ENCODE measurements around the gene SMIM8.
"Not testable (repeated sequence)": the region's sequence is repeated elsewhere in the genome, so short reads cannot be mapped to it uniquely, and the experiment has no call there.

SMIM8 gene

DNA sequence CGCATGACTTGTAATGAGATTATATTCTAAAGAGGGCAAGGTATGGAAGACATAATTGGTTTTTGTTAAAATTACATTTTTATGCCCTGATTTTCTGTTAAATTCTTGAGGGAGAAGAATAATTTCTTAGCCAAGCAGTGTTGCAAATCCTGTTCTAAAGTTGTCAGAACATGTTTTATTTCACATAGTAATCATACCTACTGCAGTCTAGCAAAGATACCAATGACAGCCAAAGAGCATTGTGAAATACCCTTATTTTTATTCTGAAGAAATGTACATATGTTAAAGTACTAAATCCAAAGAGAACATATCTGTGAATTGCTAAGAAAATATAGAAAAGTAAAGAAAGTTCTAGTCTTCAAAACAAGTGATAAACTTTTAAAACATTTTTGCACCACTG, 39.6 kb upstream of the SMIM8 start:
- no peak overlapping the region for H3K4me3 ChIP-seq (ENCODE audit: low read length)
- DNase-seq (ENCODE audit: low read depth): peak; percentile 63
- TF ChIP-seq, protein P1, sequence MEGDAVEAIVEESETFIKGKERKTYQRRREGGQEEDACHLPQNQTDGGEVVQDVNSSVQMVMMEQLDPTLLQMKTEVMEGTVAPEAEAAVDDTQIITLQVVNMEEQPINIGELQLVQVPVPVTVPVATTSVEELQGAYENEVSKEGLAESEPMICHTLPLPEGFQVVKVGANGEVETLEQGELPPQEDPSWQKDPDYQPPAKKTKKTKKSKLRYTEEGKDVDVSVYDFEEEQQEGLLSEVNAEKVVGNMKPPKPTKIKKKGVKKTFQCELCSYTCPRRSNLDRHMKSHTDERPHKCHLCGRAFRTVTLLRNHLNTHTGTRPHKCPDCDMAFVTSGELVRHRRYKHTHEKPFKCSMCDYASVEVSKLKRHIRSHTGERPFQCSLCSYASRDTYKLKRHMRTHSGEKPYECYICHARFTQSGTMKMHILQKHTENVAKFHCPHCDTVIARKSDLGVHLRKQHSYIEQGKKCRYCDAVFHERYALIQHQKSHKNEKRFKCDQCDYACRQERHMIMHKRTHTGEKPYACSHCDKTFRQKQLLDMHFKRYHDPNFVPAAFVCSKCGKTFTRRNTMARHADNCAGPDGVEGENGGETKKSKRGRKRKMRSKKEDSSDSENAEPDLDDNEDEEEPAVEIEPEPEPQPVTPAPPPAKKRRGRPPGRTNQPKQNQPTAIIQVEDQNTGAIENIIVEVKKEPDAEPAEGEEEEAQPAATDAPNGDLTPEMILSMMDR (IDR thresholded peaks at IDR 0.05; ENCODE audit: insufficient read depth, low read depth, low read length, missing control alignments): no peak

DNA sequence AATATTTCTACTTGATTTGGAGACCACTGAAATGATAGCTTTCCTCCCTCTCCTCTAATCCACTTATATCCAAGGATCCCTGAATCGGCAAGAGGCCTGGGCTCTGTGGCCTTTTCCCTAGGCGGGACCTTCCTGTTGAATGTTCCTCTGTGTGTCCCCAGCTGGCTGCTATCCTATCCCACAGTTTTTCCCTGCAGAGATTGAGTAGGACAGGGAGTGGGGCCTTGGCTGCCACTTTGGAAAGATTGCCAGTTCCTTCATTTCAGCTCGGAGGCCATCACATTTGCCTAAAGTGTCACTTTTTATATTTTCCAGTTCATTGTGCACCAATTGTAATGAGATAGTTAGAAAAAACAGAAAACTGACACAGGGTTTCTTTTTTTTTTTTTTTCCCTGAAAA, 38.9 kb upstream of the SMIM8 start:
- no peak for DNase-seq (ENCODE audit: low read depth)
- TF ChIP-seq, protein P1 (IDR thresholded peaks at IDR 0.05; ENCODE audit: insufficient read depth, low read depth, low read length, missing control alignments): no peak

DNA sequence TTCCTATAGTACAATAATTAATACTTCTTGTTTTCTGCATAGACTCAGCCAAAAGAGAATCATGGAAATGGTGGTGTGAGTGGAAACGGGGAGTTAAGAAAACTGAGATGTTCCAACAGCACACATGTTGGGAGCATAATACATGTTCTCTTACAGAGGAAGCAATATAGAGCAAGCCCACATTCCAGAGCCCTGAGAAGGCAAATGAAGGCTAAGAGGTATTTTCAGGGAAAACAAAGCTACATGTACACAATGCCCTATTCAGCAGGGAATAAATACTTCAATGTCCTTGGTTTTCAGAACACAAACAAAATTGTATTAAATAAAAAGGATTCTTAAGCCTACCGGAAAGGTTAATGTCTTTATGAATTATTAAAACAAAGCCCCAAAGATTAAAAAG, 35.1 kb upstream of the SMIM8 start:
- DNase-seq (ENCODE audit: low read depth): peak; percentile 73
- no peak overlapping the region for H3K4me3 ChIP-seq (ENCODE audit: low read length)
- TF ChIP-seq, protein P1 (IDR thresholded peaks at IDR 0.05; ENCODE audit: insufficient read depth, low read depth, low read length, missing control alignments): no peak

More for the DNA sequence above, 38.9 kb upstream of the SMIM8 start:
- no peak overlapping the region for H3K4me3 ChIP-seq (ENCODE audit: low read length)

DNA sequence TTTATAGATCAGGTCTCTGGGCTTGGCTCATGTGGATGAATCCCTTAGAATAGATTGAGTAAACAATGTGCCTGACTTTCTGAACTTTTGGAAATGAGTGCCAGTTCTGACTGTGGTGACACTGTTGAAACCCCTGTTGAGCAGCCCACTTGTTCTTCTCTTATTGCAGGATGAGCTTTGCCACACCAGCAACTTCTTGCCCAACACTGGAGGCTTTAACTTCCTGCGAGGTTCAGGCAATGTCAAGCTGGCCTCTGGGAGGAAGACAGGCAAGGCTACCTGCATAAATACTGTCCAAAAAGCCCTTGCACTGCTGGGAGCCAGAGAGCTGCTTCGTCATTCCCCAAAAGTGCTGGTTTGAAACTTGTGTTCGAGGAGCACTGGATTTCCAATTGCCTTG, 32.8 kb upstream of the SMIM8 start:
- H3K4me3 ChIP-seq (ENCODE audit: low read length): no peak overlapping the region
- DNase-seq (ENCODE audit: low read depth): no peak
- TF ChIP-seq, protein P1 (IDR thresholded peaks at IDR 0.05; ENCODE audit: insufficient read depth, low read depth, low read length, missing control alignments): no peak

DNA sequence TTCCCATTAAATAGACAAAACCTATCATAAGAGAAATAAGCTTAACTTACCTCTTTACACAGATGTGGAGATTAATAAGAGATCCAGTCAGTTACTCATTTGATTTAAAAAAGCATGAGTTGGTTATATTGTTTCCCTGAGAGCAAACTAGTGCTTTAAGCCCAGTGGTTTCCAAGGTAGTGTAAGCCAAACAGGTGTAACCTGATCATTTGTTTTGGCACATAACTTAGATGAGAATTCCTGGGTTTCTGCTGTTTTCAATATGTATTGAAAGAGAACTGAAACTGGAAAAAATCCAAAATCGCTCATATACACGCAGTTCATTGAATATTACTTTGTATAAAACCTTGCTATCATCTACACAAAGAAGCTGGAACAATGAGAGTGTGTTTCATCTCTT, 30.5 kb upstream of the SMIM8 start:
- DNase-seq (ENCODE audit: low read depth): peak; percentile 6
- H3K4me3 ChIP-seq (ENCODE audit: low read length): no peak overlapping the region
- TF ChIP-seq, protein P1 (IDR thresholded peaks at IDR 0.05; ENCODE audit: insufficient read depth, low read depth, low read length, missing control alignments): no peak

DNA sequence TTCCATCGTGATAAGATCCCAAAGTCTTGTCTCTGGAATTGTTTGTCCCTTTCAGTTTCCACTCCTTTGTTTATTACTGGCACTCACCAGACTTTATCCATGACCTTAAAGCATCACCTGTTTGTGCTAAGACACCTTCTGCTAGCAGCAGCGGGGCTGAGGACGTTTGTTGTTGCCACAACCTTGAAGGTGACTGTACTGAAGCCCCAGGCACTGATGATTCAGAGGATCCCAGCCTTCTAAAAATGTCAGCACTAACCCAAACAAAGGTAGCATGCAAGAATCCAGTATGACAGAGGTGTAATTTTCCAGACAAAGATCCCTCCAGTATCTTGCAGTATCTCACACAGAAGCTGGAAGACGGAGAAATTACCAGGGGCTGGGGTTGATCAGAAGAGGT, 28.9 kb upstream of the SMIM8 start:
- TF ChIP-seq, protein P1 (IDR thresholded peaks at IDR 0.05; ENCODE audit: insufficient read depth, low read depth, low read length, missing control alignments): no peak
- no peak overlapping the region for H3K4me3 ChIP-seq (ENCODE audit: low read length)
- DNase-seq (ENCODE audit: low read depth): peak; percentile 86

DNA sequence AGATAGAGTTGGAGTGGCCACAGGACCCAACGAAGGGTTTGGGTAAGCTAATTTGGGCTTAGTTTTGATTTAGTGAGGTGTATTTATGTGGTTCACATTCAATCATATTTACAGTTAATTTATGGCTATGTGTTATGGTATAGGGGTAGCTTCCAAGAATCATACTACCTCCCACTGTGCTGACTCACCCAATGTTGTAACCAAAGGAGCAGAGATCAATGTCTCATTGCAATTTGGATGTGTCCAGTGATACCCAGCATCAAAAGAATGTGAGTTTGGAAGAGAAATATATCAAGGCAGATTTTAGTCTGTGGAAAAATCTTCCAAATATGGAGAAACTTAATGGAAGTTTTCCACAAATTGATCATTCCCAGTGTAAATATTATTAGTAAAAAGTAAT, 25.3 kb upstream of the SMIM8 start:
- no peak overlapping the region for H3K4me3 ChIP-seq (ENCODE audit: low read length)
- DNase-seq (ENCODE audit: low read depth): peak; percentile 10
- TF ChIP-seq, protein P1 (IDR thresholded peaks at IDR 0.05; ENCODE audit: insufficient read depth, low read depth, low read length, missing control alignments): no peak

DNA sequence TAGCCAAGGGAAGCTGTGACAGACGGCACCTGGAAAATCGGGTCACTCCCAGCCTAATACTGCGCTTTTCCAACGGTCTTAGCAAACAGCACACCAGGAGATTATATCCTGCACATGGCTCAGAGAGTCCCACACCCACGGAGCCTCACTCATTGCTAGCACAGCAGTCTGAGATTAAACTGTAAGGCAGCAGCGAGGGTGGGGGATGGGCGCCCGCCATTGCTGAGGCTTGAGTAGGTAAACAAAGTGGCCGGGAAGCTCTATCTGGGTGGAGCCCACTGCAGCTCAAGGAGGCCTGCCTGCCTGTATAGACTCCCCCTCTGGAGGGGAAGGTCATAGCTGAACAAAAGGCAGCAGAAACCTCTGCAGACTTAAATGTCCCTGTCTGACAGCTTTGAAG, 21.1 kb upstream of the SMIM8 start:
- H3K4me3 ChIP-seq (ENCODE audit: low read length); DNase-seq (ENCODE audit: low read depth): not testable (repeated sequence)

Data from epithelial cell of esophagus (primary cell).